ENCODE results near the gene ERP27.

The ERP27 gene

DNA sequence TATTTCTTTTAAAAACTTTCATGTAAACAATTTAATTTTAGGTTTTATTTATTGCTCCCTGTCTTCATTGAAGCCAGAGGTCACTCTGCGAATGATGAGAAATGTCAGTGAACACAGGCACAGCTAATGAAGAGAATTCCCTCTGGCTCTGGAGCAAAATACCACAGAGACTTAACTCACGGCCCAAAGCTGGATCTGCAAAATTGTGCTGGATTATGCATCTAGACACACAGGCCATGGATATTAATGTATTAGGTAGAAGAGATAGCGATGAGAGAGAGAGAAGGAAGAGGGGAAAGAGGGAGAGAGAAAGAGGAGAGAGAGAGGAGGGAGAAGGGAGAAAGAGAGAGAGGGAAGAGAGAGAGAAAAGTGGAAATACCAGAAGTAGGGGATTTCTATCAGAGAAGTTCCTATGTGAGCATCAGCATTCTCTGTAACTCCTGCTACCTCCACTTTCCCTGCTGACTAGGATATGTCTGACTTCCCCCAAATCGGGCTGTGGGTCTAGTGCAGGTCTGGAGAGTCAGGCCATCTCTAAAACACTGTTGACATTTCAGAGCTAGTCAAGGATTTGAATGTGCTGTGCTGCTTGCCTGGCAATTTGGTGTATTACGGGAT is 19.3 kb upstream of the ERP27 start:
- Histone ChIP-seq H3K36me3 (ENCODE audit: insufficient read depth, low read length) (no peaks in the 10 kb centered on the region), H3K27me3 (ENCODE audit: insufficient read depth, low read length) (no peaks in the 10 kb centered on the region), H3K9me3 (ENCODE audit: low read length) (no peaks in the 10 kb centered on the region), H3K4me1 (ENCODE audit: insufficient read depth, low read length) (no peaks in the 10 kb centered on the region), H2AFZ (ENCODE audit: low read depth, low read length) (no peak overlapping the region), H3K4me3 (ENCODE audit: low read length) (no peak overlapping the region)

DNA sequence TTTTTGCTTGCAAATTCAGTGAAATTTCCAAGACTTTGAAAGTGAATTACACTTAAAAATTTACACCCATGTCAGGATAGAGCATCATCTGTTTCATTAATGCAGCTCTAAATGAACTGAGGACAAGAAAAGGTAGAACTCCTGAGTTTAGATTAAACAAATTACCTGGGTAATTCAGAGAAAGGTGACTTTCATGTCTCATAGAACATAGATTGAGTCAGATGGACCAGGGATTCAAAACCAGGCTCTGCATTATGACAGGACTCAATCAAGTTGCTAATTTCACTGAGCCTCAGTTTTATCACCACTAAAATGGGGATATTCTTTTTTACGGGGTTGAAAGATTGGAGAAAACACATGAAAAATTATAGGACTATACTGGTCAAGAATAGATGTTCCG is 18.6 kb upstream of the ERP27 start:
- H3K4me1 ChIP-seq (ENCODE audit: insufficient read depth, low read length): peaks cover 5% of the 10 kb centered on the region
- no peak overlapping the region for H3K4me3 ChIP-seq (ENCODE audit: low read length)
- no peaks in the 10 kb centered on the region for H3K9me3 ChIP-seq (ENCODE audit: low read length)
- no peaks in the 10 kb centered on the region for H3K36me3 ChIP-seq (ENCODE audit: insufficient read depth, low read length)
- no peak overlapping the region for H2AFZ ChIP-seq (ENCODE audit: low read depth, low read length)
- H3K27me3 ChIP-seq (ENCODE audit: insufficient read depth, low read length): no peaks in the 10 kb centered on the region

DNA sequence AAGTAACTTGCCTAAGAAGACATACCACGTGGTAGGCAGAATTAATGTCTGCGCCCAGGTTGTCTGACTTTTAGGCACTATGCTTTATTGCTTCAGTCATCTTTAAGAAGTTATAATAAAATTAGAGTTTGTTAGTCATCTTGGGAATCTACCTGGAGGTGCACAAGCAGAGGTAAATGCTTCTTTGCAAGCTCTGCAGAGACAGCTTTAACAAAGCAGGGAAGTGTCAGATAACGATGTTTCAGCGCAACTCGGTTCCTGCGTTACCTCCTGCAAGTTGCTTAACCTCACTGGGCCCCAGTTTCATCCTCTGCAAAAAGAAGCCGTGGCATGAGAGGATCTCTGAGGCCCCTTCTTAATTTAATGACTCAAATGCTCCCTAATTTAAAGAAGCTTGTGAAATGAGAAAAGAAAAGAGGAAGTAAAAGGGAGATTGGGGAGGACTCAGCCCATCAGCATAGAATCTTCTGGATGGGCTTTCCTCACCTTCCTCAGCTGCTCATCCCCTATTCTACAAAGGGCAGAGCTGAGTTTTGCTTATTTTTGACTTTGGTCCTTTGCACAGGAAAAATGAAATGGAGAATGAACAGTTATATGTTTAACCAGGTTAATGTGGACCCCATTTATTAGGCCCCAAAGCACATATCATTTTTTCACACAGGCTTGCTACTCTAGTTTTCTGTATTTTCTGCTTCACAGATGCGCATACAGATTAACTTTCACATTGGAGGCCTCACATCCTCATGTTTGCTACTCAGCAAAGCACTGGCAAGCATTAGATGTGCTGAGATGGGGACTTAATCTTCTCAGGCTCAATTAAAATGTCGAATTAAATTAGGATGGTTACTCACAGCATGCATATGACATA is 17.9 kb upstream of the ERP27 start:
- H3K4me1 ChIP-seq (ENCODE audit: insufficient read depth, low read length): peaks cover 5% of the 10 kb centered on the region

DNA sequence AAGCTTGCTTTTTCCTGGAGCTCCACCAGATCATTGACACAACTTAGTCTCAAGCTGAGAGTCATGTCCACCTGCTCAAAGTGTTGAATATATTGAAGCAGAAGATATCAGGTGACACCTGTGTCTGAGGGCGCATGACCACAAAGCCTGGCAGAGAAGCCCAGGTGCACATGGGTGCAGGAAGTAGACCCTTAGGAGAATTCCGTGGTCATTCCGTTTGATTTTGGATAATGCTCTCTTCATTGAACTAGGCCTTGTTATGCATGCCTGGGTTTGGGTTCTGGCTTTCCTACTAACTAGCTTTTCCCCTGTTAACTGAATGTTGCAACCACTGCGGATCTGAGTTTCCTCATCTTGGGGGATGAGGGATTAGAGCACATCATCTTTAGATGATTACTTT is 15.9 kb upstream of the ERP27 start:
- Histone ChIP-seq H3K4me3 (ENCODE audit: low read length) (no peak overlapping the region), H3K9me3 (ENCODE audit: low read length) (no peaks in the 10 kb centered on the region), H3K4me1 (ENCODE audit: insufficient read depth, low read length) (peaks cover 15% of the 10 kb centered on the region), H3K27me3 (ENCODE audit: insufficient read depth, low read length) (no peaks in the 10 kb centered on the region), H3K36me3 (ENCODE audit: insufficient read depth, low read length) (no peaks in the 10 kb centered on the region), H2AFZ (ENCODE audit: low read depth, low read length) (no peak overlapping the region)

More for the DNA sequence above, 17.9 kb upstream of the ERP27 start:
- Histone ChIP-seq H3K36me3 (ENCODE audit: insufficient read depth, low read length) (no peaks in the 10 kb centered on the region), H3K4me3 (ENCODE audit: low read length) (no peak overlapping the region), H3K9me3 (ENCODE audit: low read length) (no peaks in the 10 kb centered on the region), H3K27me3 (ENCODE audit: insufficient read depth, low read length) (no peaks in the 10 kb centered on the region), H2AFZ (ENCODE audit: low read depth, low read length) (no peak overlapping the region)

DNA sequence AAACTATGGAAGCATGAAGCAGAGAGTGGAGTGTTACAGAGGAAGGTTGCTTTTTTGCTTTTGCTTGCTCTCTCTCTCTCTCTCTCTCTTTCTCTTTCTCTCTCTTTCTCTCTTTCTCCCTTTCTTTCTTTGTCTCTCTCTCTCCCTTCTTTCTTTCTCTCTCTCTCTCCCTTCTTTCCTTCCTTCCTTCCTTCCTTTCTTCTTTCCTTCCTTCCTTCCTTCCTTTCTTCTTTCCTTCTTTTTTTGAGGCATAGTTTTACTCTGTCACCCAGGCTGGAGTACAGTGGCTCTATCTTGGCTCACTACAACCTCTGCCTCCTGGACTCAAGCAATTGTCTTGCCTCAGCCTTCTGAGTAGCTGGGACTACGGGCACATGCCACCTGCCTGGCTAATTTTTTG is 15.4 kb upstream of the ERP27 start:
- H3K4me3 ChIP-seq (ENCODE audit: low read length): no peak overlapping the region
- peaks cover 18% of the 10 kb centered on the region for H3K4me1 ChIP-seq (ENCODE audit: insufficient read depth, low read length)
- H3K27me3 ChIP-seq (ENCODE audit: insufficient read depth, low read length): no peaks in the 10 kb centered on the region

DNA sequence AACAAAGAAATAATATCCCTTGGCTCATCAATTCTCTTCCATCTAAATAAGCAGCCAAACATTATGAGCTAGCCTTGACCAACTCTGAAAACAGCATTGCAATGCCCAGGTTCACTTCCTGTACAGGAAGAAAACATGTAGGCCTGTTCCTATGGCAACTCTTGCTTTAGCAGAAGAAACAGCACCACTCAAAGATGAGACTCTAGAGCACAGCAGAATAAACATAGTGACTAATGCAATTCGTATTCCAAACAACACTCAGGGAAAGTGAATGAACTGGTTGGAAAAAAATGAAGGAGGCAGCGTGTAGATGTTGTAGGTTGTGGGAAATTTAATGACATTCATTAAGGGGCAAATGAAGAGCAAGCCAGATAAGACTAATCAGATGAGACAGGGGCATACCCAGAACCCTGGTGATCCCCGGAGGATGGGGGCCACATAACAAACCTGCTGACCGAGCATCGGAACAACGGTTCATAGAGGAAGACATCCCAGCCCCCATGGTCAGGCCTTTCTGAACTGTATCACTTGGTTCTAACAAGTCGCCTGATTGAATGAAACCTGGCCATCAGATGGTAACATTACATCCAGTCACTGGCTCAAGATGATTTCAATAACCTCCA is 14.1 kb upstream of the ERP27 start:
- Histone ChIP-seq H3K36me3 (ENCODE audit: insufficient read depth, low read length) (no peaks in the 10 kb centered on the region), H3K9me3 (ENCODE audit: low read length) (no peaks in the 10 kb centered on the region), H3K27me3 (ENCODE audit: insufficient read depth, low read length) (no peaks in the 10 kb centered on the region), H3K4me1 (ENCODE audit: insufficient read depth, low read length) (peaks cover 22% of the 10 kb centered on the region), H3K4me3 (ENCODE audit: low read length) (no peak overlapping the region), H2AFZ (ENCODE audit: low read depth, low read length) (no peak overlapping the region)

More for the DNA sequence above, 15.4 kb upstream of the ERP27 start:
- H2AFZ ChIP-seq (ENCODE audit: low read depth, low read length): no peak overlapping the region
- H3K36me3 ChIP-seq (ENCODE audit: insufficient read depth, low read length): no peaks in the 10 kb centered on the region
- no peaks in the 10 kb centered on the region for H3K9me3 ChIP-seq (ENCODE audit: low read length)

DNA sequence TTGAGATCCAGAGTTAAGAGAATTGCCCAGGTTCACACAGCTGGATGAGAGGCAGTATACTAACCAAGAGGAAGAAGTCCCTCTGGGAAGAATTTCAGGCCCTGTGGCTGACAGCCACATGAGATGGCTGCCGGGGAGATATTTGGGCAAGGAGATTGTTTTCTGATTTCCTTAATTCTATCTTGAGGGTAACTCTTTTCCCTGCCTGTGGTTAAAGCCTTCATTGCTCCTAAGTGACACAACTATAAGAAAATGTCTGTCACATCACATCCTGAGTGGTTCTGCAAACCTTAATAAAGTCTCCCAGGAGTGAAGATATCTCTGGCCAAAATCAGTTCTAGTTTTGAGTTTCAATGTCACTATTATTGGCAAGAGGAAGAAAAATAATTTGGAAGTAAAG is 13.5 kb upstream of the ERP27 start:
- Histone ChIP-seq H3K4me1 (ENCODE audit: insufficient read depth, low read length) (peaks cover 22% of the 10 kb centered on the region), H3K27me3 (ENCODE audit: insufficient read depth, low read length) (no peaks in the 10 kb centered on the region), H2AFZ (ENCODE audit: low read depth, low read length) (no peak overlapping the region), H3K9me3 (ENCODE audit: low read length) (no peaks in the 10 kb centered on the region), H3K4me3 (ENCODE audit: low read length) (no peak overlapping the region), H3K36me3 (ENCODE audit: insufficient read depth, low read length) (no peaks in the 10 kb centered on the region)

DNA sequence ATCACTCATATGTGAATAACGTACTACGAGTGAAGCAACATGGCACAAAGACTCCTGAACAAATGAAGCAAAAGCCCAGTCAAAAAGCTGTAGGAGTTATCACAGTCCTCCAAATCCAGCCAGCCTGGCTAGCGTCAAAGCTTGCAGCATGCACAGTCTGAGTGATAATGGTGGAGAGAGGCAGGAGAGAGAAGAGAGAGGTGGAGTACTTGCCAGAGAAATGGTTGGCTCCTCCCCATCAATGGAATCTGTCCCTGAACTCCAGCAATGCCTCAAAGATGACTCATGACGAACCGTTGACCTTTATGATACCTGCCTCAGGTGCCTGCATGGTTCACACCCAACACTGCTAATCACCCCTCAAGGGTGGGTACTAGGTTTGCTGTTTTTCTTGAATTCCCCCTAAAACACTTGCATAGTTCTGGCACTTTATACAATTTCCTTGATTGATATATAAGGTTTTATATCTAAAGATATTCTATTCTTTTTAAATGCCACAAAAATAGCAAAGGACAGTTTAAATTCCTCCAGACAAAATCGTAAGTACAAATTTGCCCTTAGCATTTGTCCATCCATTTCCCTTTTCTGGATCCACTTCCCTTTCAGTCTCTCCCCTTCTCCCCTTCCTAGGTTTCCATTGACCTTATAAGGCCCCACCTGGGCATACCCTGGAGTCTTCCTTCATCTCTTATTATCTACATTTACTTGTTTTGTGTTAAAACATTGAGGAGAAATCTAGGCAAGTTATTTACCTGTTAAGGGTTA is 12.8 kb upstream of the ERP27 start:
- no peaks in the 10 kb centered on the region for H3K27me3 ChIP-seq (ENCODE audit: insufficient read depth, low read length)
- H3K36me3 ChIP-seq (ENCODE audit: insufficient read depth, low read length): no peaks in the 10 kb centered on the region
- no peak overlapping the region for H2AFZ ChIP-seq (ENCODE audit: low read depth, low read length)
- H3K4me3 ChIP-seq (ENCODE audit: low read length): no peak overlapping the region
- H3K4me1 ChIP-seq (ENCODE audit: insufficient read depth, low read length): peaks cover 24% of the 10 kb centered on the region
- no peaks in the 10 kb centered on the region for H3K9me3 ChIP-seq (ENCODE audit: low read length)

DNA sequence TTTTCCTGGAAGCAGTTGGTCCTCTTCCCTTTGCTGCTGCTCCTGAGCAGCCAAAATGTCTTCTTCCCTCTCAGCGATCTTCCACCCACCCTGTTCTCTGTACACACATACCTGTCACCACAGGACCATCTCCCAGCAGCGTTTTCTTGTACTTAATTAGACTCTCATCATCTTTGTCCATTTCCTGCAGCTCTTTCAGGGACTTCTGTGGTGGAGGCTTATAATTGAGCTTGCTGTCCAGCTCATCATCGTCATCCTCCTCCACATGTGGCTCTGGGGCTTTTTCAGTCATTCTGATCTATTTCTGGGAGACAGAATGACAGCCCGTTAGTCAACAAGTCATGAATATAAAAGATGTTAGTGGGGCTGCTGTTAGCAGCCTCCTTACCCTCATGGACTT is 12.1 kb upstream of the ERP27 start:
- Histone ChIP-seq H3K36me3 (ENCODE audit: insufficient read depth, low read length) (no peaks in the 10 kb centered on the region), H3K4me1 (ENCODE audit: insufficient read depth, low read length) (peaks cover 28% of the 10 kb centered on the region), H2AFZ (ENCODE audit: low read depth, low read length) (no peak overlapping the region), H3K4me3 (ENCODE audit: low read length) (no peak overlapping the region), H3K27me3 (ENCODE audit: insufficient read depth, low read length) (no peaks in the 10 kb centered on the region), H3K9me3 (ENCODE audit: low read length) (no peaks in the 10 kb centered on the region)

DNA sequence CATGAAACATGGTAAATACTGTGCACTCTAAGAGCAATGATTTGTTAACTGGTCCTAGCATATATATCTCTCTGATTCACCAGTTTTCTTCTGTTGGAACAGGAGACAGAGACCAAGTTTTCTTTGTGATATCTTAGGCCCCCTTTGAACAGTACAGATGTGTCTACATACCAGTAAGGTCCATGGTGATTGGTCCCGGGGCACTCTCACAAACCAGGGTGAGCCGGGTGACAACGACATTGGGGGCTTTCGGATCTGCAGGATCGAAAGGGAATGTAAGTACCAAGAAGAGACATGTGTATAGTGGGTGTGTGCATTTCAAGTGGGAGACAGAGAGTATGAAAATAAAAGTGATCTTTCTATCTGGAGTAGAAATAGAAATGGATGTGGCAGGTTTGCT is 11.3 kb upstream of the ERP27 start:
- no peaks in the 10 kb centered on the region for H3K9me3 ChIP-seq (ENCODE audit: low read length)
- no peaks in the 10 kb centered on the region for H3K27me3 ChIP-seq (ENCODE audit: insufficient read depth, low read length)
- peaks cover 28% of the 10 kb centered on the region for H3K4me1 ChIP-seq (ENCODE audit: insufficient read depth, low read length)
- H2AFZ ChIP-seq (ENCODE audit: low read depth, low read length): no peak overlapping the region
- no peaks in the 10 kb centered on the region for H3K36me3 ChIP-seq (ENCODE audit: insufficient read depth, low read length)
- H3K4me3 ChIP-seq (ENCODE audit: low read length): no peak overlapping the region

DNA sequence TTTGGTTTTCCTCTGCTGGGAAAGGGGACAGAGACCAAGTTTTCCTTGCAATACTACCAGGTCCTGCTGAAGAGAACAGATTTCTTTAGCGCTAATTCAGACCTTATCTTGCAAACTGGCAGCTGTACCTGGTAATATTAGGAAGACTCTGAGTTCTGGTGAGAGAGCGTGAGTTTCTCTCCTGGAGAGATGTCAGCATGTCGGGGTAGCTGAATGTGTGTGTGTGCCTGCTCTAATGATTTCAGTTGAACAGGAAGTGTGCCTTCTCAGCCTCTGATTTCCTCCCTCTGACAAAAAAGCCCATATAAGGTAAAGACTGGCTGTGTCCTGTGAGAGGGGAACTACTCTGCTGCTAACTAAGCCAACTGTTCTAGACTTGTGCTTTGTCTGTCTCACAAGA is 10.3 kb upstream of the ERP27 start:
- H3K36me3 ChIP-seq (ENCODE audit: insufficient read depth, low read length): no peaks in the 10 kb centered on the region
- no peak overlapping the region for H2AFZ ChIP-seq (ENCODE audit: low read depth, low read length)
- no peak overlapping the region for H3K4me3 ChIP-seq (ENCODE audit: low read length)
- peaks cover 28% of the 10 kb centered on the region for H3K4me1 ChIP-seq (ENCODE audit: insufficient read depth, low read length)
- no peaks in the 10 kb centered on the region for H3K27me3 ChIP-seq (ENCODE audit: insufficient read depth, low read length)
- H3K9me3 ChIP-seq (ENCODE audit: low read length): no peaks in the 10 kb centered on the region

DNA sequence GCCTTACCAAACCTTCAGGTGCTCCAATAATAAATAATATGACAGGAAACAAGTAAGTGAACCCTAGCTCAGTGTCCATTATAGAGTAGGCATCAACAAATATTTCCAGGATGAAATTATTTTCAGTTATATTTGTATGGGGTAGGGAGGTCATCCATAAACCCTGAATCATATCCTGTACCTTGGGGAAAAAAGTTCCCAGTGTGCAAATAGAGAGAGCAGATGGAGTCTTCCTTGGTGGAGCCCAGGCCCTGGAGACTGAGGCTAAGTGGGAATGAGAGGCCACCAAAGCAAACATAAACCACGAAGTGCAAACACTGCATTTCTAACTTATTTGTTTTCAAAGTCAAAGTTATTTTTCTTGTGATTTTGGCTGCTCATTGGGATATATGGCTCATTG is 8.5 kb upstream of the ERP27 start:
- Histone ChIP-seq H3K4me3 (ENCODE audit: low read length) (no peak overlapping the region), H3K36me3 (ENCODE audit: insufficient read depth, low read length) (no peaks in the 10 kb centered on the region), H3K9me3 (ENCODE audit: low read length) (no peaks in the 10 kb centered on the region), H2AFZ (ENCODE audit: low read depth, low read length) (no peak overlapping the region), H3K27me3 (ENCODE audit: insufficient read depth, low read length) (no peaks in the 10 kb centered on the region), H3K4me1 (ENCODE audit: insufficient read depth, low read length) (peaks cover 23% of the 10 kb centered on the region)

DNA sequence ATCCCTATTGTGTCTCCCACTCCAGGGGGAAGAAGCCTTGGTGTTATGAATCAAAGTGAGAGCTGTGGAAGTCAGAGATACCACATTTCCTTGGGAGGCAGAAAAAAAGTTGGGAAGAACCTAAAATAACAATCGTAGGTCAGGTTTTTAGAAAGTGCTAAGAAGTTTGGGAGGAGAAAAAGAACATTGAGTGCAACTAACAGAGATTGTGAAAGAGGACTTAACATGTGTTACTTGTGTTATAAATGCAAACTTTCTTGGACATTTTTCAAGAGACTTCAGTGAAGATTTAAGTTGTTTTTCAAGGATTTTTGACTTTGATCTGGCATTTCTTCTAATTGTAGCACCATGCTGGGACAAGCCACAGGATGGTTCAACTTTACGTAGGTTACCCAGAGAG is 7.8 kb upstream of the ERP27 start:
- Histone ChIP-seq H3K36me3 (ENCODE audit: insufficient read depth, low read length) (no peaks in the 10 kb centered on the region), H3K4me3 (ENCODE audit: low read length) (no peak overlapping the region), H3K4me1 (ENCODE audit: insufficient read depth, low read length) (peaks cover 22% of the 10 kb centered on the region), H3K9me3 (ENCODE audit: low read length) (no peaks in the 10 kb centered on the region), H2AFZ (ENCODE audit: low read depth, low read length) (no peak overlapping the region), H3K27me3 (ENCODE audit: insufficient read depth, low read length) (no peaks in the 10 kb centered on the region)

Measured in neuron (in vitro differentiated cells).